ENCODE results near the gene TMEM237. TPM values are rescaled to one million over a fixed set of nuclear protein-coding genes. Genes with fewer than 3 reads are reported as not detected.

The TMEM237 gene
- total RNA-seq, 1 donor from 2014 or later, result 67.8 TPM

- no peak for DNase-seq (ENCODE audit: low read depth, low spot score)
- Mint-ChIP-seq H3K9me3 (no peaks in the 10 kb centered on the region), H3K27ac (ENCODE audit: unreplicated experiment) (no peak overlapping the region)
Observed at GRCh38 chr2:201664334-201664733, 21.0 kb upstream of the TMEM237 start.

GRCh38 chr2:201661366-201661765 is 18.1 kb upstream of the TMEM237 start:
- H3K4me3 Mint-ChIP-seq, result no peak overlapping the region
- TF ChIP-seq CTCF (conservative IDR thresholded peaks at IDR 0.05), result no peak

More at GRCh38 chr2:201664334-201664733, 21.0 kb upstream of the TMEM237 start:
- no peaks in the 10 kb centered on the region for H3K27me3 Mint-ChIP-seq (ENCODE audit: low read depth)
- H3K4me1 Mint-ChIP-seq, result no peaks in the 10 kb centered on the region
- H3K4me3 Mint-ChIP-seq, result no peak overlapping the region
- TF ChIP-seq CTCF (conservative IDR thresholded peaks at IDR 0.05), result no peak
- H3K36me3 Mint-ChIP-seq (ENCODE audit: low read depth), result no peaks in the 10 kb centered on the region

GRCh38 chr2:201660293-201660895 is 17.1 kb upstream of the TMEM237 start:
- Mint-ChIP-seq H3K27ac (ENCODE audit: unreplicated experiment) (no peak overlapping the region), H3K4me3 (no peak overlapping the region), H3K27me3 (ENCODE audit: low read depth) (no peaks in the 10 kb centered on the region), H3K9me3 (no peaks in the 10 kb centered on the region), H3K36me3 (ENCODE audit: low read depth) (no peaks in the 10 kb centered on the region), H3K4me1 (no peaks in the 10 kb centered on the region)
- TF ChIP-seq CTCF (conservative IDR thresholded peaks at IDR 0.05), result no peak
- no peak for DNase-seq (ENCODE audit: low read depth, low spot score)

More at GRCh38 chr2:201661366-201661765, 18.1 kb upstream of the TMEM237 start:
- Mint-ChIP-seq H3K36me3 (ENCODE audit: low read depth) (no peaks in the 10 kb centered on the region), H3K4me1 (no peaks in the 10 kb centered on the region), H3K27ac (ENCODE audit: unreplicated experiment) (no peak overlapping the region), H3K27me3 (ENCODE audit: low read depth) (no peaks in the 10 kb centered on the region), H3K9me3 (no peaks in the 10 kb centered on the region)
- no peak for DNase-seq (ENCODE audit: low read depth, low spot score)

GRCh38 chr2:201656740-201657139 is 13.4 kb upstream of the TMEM237 start:
- Mint-ChIP-seq H3K9me3 (no peaks in the 10 kb centered on the region), H3K27ac (ENCODE audit: unreplicated experiment) (peak overlapping the region; percentile 44), H3K27me3 (ENCODE audit: low read depth) (no peaks in the 10 kb centered on the region), H3K4me1 (no peaks in the 10 kb centered on the region), H3K36me3 (ENCODE audit: low read depth) (no peaks in the 10 kb centered on the region), H3K4me3 (no peak overlapping the region)
- DNase-seq (ENCODE audit: low read depth, low spot score), result no peak
- no peak for TF ChIP-seq CTCF (conservative IDR thresholded peaks at IDR 0.05)

- H3K4me3 Mint-ChIP-seq, result no peak overlapping the region
Observed at GRCh38 chr2:201656102-201656501, 12.8 kb upstream of the TMEM237 start.

More at GRCh38 chr2:201656102-201656501, 12.8 kb upstream of the TMEM237 start:
- H3K27ac Mint-ChIP-seq (ENCODE audit: unreplicated experiment), result no peak overlapping the region
- H3K9me3 Mint-ChIP-seq, result no peaks in the 10 kb centered on the region
- H3K36me3 Mint-ChIP-seq (ENCODE audit: low read depth), result no peaks in the 10 kb centered on the region
- H3K27me3 Mint-ChIP-seq (ENCODE audit: low read depth), result no peaks in the 10 kb centered on the region
- no peak for DNase-seq (ENCODE audit: low read depth, low spot score)
- TF ChIP-seq CTCF (conservative IDR thresholded peaks at IDR 0.05), result no peak
- H3K4me1 Mint-ChIP-seq, result no peaks in the 10 kb centered on the region
